Suprapubic skin (tissue), 4 donors: ENCODE measurements around the gene MYO5B. TPM values are rescaled to one million over a fixed set of nuclear protein-coding genes. Genes with fewer than 3 reads are reported as not detected.
A peak's percentile ranks its signal among the peaks of the same experiment; 100 is the strongest.

Experiments used
- DNase-seq, 2 donors: peaks; one replicate each; pipeline ENCODE4 v3.0.0-alpha.2; 2019; ENCODE audit warnings: low spot score in 2 of 2
- H3K27ac ChIP-seq: fragments of 200-600 bp; sonication (generic); one replicate; pipeline ENCODE4 v1.5.1; 2019
- H3K27me3 ChIP-seq: fragments of 200-600 bp; sonication (generic); one replicate; pipeline ENCODE4 v1.5.1; 2019
- H3K36me3 ChIP-seq: fragments of 200-600 bp; sonication (generic); one replicate; pipeline ENCODE4 v1.5.1; 2019
- H3K4me1 ChIP-seq: fragments of 200-600 bp; sonication (generic); one replicate; pipeline ENCODE4 v1.5.1; 2019
- H3K4me3 ChIP-seq: fragments of 200-600 bp; sonication (generic); one replicate; pipeline ENCODE4 v1.5.1; 2019; ENCODE audit warnings: mild to moderate bottlenecking
- H3K9me3 ChIP-seq: fragments of 200-600 bp; sonication (generic); one replicate; pipeline ENCODE4 v1.5.1; 2019
- EP300 ChIP-seq: sonication (generic); formaldehyde crosslinking; IDR thresholded peaks from one replicate; pipeline ENCODE4 v1.6.1; 2017; ENCODE audit warnings: antibody characterized with exemption
- POLR2A ChIP-seq, 2 donors: fragments of 450-650 bp; IDR thresholded peaks; one replicate each; pipeline ENCODE4 v1.6.1; 2017; ENCODE audit warnings: antibody characterized with exemption in 2 of 2, mild to moderate bottlenecking in 2 of 2, moderate library complexity in 2 of 2
- POLR2AphosphoS5 ChIP-seq, 3 donors: sonication (generic); formaldehyde crosslinking; IDR thresholded peaks; one replicate each; pipeline ENCODE4 v1.6.1; 2017; ENCODE audit warnings: antibody characterized with exemption in 3 of 3
- WGBS: methylation state at CpG from one replicate; pipeline ENCODE4 v1.1.5; 2018; 5-methylcytosine and 5-hydroxymethylcytosine counted together
- total RNA-seq, 4 donors: library from RNA; depleted of rRNA; stranded (reverse); fragments of >200 nt; gene quantifications; one replicate each; pipeline ENCODE4 v1.1.0, GENCODE V29; 2016
- TF ChIP-seq, protein P1 (sequence below), 2 donors: fragments of 200-600 bp in 1 of 2; fragments of 450-650 bp in 1 of 2; sonication (generic) in 1 of 2; IDR thresholded peaks; one replicate each; pipeline ENCODE4 v1.5.1; 2016 to 2019; ENCODE audit warnings: antibody characterized with exemption in 2 of 2, mild to moderate bottlenecking in 1 of 2, moderate library complexity in 1 of 2

Gene MYO5B
- total RNA-seq, 4 donors from 2014 or later: 30.3 to 44.4 (median 40.7) TPM

DNA sequence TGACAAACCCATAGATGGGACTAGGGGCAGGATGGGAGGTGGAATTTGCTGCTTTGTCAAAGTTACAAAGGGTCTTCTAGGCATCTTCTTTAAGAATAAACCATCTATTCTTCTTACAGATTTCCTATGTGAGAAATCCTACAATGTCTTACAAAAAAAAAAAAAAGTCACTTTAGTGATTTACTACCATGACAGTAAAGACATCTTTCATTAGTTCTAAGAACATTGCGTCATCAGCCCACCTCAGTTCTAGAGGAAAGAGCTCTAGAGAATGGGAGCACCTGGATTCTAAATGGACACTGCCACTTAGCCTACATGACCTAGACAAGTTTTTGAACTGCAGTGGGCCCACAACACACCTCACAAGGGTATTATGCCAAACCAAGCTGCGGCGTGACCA is 172.0 kb downstream of the MYO5B start:
- no peaks in the 10 kb centered on the region for H3K4me1 ChIP-seq
- WGBS: 95% methylated on average over 3 of the region's 3 CpGs
- TF ChIP-seq EP300 (no peak), POLR2AphosphoS5 (IDR thresholded peaks at IDR 0.05) (no peak), POLR2A (IDR thresholded peaks at IDR 0.05) (no peak)
- TF ChIP-seq, protein P1, sequence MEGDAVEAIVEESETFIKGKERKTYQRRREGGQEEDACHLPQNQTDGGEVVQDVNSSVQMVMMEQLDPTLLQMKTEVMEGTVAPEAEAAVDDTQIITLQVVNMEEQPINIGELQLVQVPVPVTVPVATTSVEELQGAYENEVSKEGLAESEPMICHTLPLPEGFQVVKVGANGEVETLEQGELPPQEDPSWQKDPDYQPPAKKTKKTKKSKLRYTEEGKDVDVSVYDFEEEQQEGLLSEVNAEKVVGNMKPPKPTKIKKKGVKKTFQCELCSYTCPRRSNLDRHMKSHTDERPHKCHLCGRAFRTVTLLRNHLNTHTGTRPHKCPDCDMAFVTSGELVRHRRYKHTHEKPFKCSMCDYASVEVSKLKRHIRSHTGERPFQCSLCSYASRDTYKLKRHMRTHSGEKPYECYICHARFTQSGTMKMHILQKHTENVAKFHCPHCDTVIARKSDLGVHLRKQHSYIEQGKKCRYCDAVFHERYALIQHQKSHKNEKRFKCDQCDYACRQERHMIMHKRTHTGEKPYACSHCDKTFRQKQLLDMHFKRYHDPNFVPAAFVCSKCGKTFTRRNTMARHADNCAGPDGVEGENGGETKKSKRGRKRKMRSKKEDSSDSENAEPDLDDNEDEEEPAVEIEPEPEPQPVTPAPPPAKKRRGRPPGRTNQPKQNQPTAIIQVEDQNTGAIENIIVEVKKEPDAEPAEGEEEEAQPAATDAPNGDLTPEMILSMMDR (IDR thresholded peaks at IDR 0.05): no peak
- DNase-seq: no peak
- H3K27me3 ChIP-seq: peaks cover 4% of the 10 kb centered on the region
- no peaks in the 10 kb centered on the region for H3K9me3 ChIP-seq
- H3K4me3 ChIP-seq: no peak overlapping the region
- H3K27ac ChIP-seq: no peak overlapping the region
- no peaks in the 10 kb centered on the region for H3K36me3 ChIP-seq

DNA sequence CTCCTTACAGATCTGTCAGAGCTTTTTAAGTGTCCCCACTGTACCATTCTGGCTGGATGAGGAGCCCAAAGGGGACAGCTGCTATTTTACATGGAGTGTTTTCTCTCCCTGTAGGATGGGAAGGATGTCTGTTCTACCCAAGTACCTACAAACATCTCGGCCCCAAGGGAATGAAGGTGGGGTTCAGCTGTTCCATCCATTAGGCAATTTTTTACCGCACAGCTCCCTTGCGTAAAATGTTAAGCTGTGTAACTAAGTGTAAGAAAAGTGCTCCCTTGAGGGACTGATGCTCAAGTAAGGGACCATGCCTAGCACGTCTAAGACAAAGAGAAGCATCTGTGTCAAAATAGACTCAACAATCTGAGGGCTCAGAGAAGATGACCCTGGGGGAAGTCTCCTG is 180.3 kb downstream of the MYO5B start:
- Histone ChIP-seq H3K4me3 (no peak overlapping the region), H3K27ac (no peak overlapping the region), H3K4me1 (no peaks in the 10 kb centered on the region), H3K36me3 (no peaks in the 10 kb centered on the region), H3K27me3 (no peaks in the 10 kb centered on the region), H3K9me3 (no peaks in the 10 kb centered on the region)
- no peak for TF ChIP-seq EP300
- no peak for TF ChIP-seq POLR2A (IDR thresholded peaks at IDR 0.05)
- no peak for DNase-seq
- 66% methylated on average over 4 of the region's 4 CpGs for whole genome bisulfite sequencing

DNA sequence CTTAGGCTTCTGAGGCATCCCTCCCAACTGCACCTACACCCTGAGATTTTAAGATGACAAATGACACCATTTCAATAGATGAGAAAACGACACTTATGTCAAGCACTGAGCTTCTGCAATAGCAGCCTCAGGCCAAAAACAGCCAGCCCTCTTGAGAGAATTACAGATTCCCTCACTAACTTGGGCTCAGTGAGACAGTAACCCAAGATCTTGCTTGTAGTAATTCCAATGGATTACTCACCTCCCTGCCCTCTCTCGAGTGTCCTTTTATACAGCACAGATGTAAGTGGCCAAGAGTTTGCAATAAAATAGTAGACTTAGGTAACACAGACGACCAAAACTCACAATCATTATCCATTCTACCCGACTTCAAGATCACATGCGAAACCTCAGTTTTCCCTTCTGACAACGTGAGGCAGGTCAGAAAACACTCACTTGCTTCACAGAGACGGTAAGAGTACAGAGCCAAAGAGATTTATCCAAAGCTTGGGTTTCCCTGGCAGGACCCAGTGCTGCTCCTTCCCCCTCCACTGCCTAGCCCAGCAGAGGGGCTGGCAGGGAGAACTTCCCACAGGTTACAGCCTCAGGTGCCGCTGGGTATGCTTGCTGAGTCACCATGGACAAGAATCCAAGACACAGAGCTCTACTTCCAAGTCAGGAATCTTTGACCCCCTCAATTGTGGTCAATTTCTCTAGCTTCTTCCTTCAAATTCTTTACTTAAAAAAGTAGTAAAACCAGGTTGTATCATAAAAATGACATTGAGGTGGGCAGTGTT is 181.4 kb downstream of the MYO5B start:
- H3K9me3 ChIP-seq: no peaks in the 10 kb centered on the region
- no peaks in the 10 kb centered on the region for H3K36me3 ChIP-seq
- no peak overlapping the region for H3K4me3 ChIP-seq
- TF ChIP-seq POLR2AphosphoS5 (IDR thresholded peaks at IDR 0.05): no peak
- no peak for TF ChIP-seq POLR2A (IDR thresholded peaks at IDR 0.05)
- TF ChIP-seq, protein P1 (IDR thresholded peaks at IDR 0.05): no peak
- TF ChIP-seq EP300: no peak
- WGBS: 75% methylated on average over 8 of the region's 8 CpGs
- H3K4me1 ChIP-seq: no peaks in the 10 kb centered on the region
- H3K27me3 ChIP-seq: no peaks in the 10 kb centered on the region
- H3K27ac ChIP-seq: no peak overlapping the region
- DNase-seq: no peak

DNA sequence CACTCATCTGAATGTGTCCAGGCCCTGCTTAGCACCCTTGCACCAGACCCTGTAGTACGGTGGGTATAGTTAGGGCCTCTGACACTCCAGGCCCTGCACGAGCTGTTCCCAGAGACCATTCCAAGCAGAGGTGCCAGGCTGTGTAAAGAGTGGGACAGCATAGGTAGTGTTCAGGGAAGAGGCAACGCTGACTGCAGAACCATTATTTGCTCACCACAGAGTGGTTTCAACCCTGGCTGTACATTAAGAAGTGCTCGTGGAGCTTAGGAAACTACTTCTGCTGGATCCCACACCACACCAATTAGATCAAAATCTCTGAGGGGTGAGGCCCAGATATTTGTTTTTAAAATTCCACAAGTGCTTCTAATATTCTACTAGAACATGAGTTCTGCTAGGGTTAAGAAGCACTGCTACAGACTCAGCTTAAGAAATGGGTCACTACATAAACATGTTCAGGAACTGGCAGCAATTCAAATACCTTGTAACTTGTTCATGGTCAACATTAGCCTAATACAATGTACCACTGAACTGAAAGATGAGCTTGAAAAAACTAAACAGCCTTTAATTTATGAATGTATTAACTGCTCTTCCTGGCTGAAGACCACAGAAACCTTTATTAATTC is 183.0 kb downstream of the MYO5B start:
- Histone ChIP-seq H3K4me1 (no peaks in the 10 kb centered on the region), H3K27me3 (no peaks in the 10 kb centered on the region), H3K27ac (no peak overlapping the region), H3K36me3 (no peaks in the 10 kb centered on the region), H3K4me3 (no peak overlapping the region), H3K9me3 (no peaks in the 10 kb centered on the region)
- no peak for DNase-seq
- TF ChIP-seq POLR2AphosphoS5 (IDR thresholded peaks at IDR 0.05) (no peak), EP300 (no peak), POLR2A (IDR thresholded peaks at IDR 0.05) (no peak)
- TF ChIP-seq, protein P1 (IDR thresholded peaks at IDR 0.05): no peak
- WGBS: 84% methylated on average over 4 of the region's 4 CpGs

DNA sequence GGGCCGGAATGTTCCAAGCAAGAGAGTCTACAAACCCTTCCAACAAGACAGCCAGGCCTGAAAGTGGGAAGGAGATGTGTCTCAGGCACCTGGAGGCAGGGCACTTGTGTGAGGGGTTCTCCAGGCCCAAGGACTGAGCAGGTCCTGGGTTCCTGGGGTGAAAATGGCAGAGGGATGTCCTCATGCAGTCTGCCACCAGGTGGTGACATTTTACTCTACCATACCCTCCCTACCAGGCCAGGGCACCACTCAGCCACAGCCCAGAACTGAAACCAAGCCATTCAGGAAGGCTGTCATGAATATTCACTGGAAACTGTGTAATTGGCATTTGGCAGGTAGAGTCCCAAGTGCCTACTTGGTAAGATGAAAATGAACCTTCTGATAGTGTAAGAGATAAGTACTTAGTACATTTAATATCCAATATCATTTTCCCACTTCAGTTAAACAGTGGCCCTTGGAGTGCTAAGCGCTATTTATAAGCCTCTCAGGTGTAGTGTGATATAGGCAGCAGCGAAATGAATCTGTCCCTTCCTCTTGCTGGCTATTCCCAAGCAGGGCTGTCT is 185.1 kb downstream of the MYO5B start:
- Histone ChIP-seq H3K36me3 (no peaks in the 10 kb centered on the region), H3K4me1 (no peaks in the 10 kb centered on the region), H3K27ac (no peak overlapping the region), H3K4me3 (no peak overlapping the region), H3K9me3 (no peaks in the 10 kb centered on the region), H3K27me3 (no peaks in the 10 kb centered on the region)
- 93% methylated on average over 3 of the region's 3 CpGs for WGBS
- TF ChIP-seq POLR2A (IDR thresholded peaks at IDR 0.05): no peak
- TF ChIP-seq, protein P1 (IDR thresholded peaks at IDR 0.05): peak in 1 of 2 donors; percentile 23
- TF ChIP-seq EP300: no peak
- no peak for TF ChIP-seq POLR2AphosphoS5 (IDR thresholded peaks at IDR 0.05)
- no peak for DNase-seq
